Stimulated activated CD8-positive, alpha-beta memory T cell treated with anti-CD3 and anti-CD28 coated beads, Interleukin-4, amount 100 ng/mL, for 1 hour (primary cell): ENCODE data around the gene CDC42BPG.

Source experiments
- DNase-seq, 2 donors: peaks; one replicate each; pipeline ENCODE4 v3.0.0-alpha.2; 2020; ENCODE audit warnings: low read depth in 2 of 2, low spot score in 1 of 2

Gene CDC42BPG

GRCh38 chr11:64878494-64879243 lies 34.2 kb upstream of the CDC42BPG start, which contains the start of gene EHD1:
Gene EHD1 (minus strand): TSS chr11:64878621. CDS start chr11:64878464, 157 bp downstream.
- DNase-seq = peak; percentile 99 to 100

GRCh38 chr11:64878223-64878493 lies 33.7 kb upstream of the CDC42BPG start:
- no peak for DNase-seq

- DNase-seq = no peak
Observed at GRCh38 chr11:64877390-64878222, 33.2 kb upstream of the CDC42BPG start.

GRCh38 chr11:64876835-64877341 lies 32.4 kb upstream of the CDC42BPG start:
- no peak for DNase-seq

GRCh38 chr11:64876229-64876750 lies 31.8 kb upstream of the CDC42BPG start:
- no peak for DNase-seq

GRCh38 chr11:64875369-64876228 lies 31.1 kb upstream of the CDC42BPG start:
- DNase-seq = no peak

GRCh38 chr11:64874308-64875240 lies 30.1 kb upstream of the CDC42BPG start:
- DNase-seq = no peak

- DNase-seq = no peak
Observed at GRCh38 chr11:64872790-64873488, 28.5 kb upstream of the CDC42BPG start.

- DNase-seq = no peak
Observed at GRCh38 chr11:64871492-64871891, 27.0 kb upstream of the CDC42BPG start.

GRCh38 chr11:64870893-64871466 lies 26.5 kb upstream of the CDC42BPG start:
- DNase-seq = no peak

- DNase-seq = no peak
Observed at GRCh38 chr11:64870176-64870892, 25.9 kb upstream of the CDC42BPG start.

GRCh38 chr11:64869571-64870175 lies 25.2 kb upstream of the CDC42BPG start:
- no peak for DNase-seq

GRCh38 chr11:64868904-64869570 lies 24.6 kb upstream of the CDC42BPG start:
- DNase-seq = no peak

- DNase-seq = no peak
Observed at GRCh38 chr11:64867748-64868462, 23.5 kb upstream of the CDC42BPG start.

- no peak for DNase-seq
Observed at GRCh38 chr11:64866173-64866491, 21.7 kb upstream of the CDC42BPG start.

- DNase-seq = no peak
Observed at GRCh38 chr11:64865286-64866172, 21.1 kb upstream of the CDC42BPG start.
